ENCODE results near the gene MBNL1. TPM values are rescaled to one million over a fixed set of nuclear protein-coding genes. Genes with fewer than 3 reads are reported as not detected.
A peak's percentile ranks its signal among the peaks of the same experiment; 100 is the strongest.

The MBNL1 gene
- total RNA-seq, 1 experiment from 2014 or later = 139 TPM

GRCh38 chr3:152322756-152323155 is 54.0 kb downstream of the MBNL1 start:
- TF ChIP-seq, protein P1, sequence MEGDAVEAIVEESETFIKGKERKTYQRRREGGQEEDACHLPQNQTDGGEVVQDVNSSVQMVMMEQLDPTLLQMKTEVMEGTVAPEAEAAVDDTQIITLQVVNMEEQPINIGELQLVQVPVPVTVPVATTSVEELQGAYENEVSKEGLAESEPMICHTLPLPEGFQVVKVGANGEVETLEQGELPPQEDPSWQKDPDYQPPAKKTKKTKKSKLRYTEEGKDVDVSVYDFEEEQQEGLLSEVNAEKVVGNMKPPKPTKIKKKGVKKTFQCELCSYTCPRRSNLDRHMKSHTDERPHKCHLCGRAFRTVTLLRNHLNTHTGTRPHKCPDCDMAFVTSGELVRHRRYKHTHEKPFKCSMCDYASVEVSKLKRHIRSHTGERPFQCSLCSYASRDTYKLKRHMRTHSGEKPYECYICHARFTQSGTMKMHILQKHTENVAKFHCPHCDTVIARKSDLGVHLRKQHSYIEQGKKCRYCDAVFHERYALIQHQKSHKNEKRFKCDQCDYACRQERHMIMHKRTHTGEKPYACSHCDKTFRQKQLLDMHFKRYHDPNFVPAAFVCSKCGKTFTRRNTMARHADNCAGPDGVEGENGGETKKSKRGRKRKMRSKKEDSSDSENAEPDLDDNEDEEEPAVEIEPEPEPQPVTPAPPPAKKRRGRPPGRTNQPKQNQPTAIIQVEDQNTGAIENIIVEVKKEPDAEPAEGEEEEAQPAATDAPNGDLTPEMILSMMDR (IDR thresholded peaks at IDR 0.05; ENCODE audit: unreplicated experiment) = no peak
- peaks cover 29% of the 10 kb centered on the region for H3K4me1 Mint-ChIP-seq (ENCODE audit: insufficient read depth, unreplicated experiment)
- H3K9me3 Mint-ChIP-seq (ENCODE audit: unreplicated experiment) = no peaks in the 10 kb centered on the region
- DNase-seq (ENCODE audit: unreplicated experiment) = no peak
- BruUV-seq (replicated peaks) = no TSS peak
- no peak overlapping the region for H3K4me3 Mint-ChIP-seq (ENCODE audit: unreplicated experiment)
- no peak overlapping the region for H3K27ac Mint-ChIP-seq (ENCODE audit: low read depth, unreplicated experiment)
- POLR2A ChIA-PET = no interaction called here
- intact Hi-C loops (cut with micrococcal nuclease) = no loop called here
- CTCF ChIA-PET = no interaction called here
- H3K36me3 Mint-ChIP-seq (ENCODE audit: insufficient read depth, unreplicated experiment) = peaks cover 14% of the 10 kb centered on the region
- H3K27me3 Mint-ChIP-seq (ENCODE audit: insufficient read depth, unreplicated experiment) = no peaks in the 10 kb centered on the region

DNA sequence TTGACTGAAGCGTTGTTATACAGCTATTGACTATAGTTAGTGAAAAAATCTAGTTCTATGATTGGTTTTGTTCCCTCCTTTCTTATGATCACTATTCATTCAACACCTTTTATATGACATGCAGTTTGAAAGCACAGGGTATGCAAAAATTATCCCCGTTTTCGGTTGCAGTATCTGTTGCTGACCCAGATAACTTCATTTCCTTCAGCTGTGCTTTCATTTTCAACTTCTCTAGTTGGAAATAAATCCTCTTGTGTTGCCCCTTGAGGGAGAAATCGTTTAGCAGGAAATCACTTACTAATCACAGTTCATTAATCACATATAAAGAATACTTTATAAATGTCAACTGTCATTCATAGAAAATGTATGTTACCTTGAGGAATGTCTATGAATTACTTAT is 55.1 kb downstream of the MBNL1 start:
- no peaks in the 10 kb centered on the region for H3K9me3 Mint-ChIP-seq (ENCODE audit: unreplicated experiment)
- ChIA-PET CTCF (no interaction called here), POLR2A (interaction anchor here (0.8 to 1.4 kb wide), 2 partner anchors 9 to 26 kb away, joined by 3 to 6 read pairs; no protein-coding TSS in a partner anchor)
- no peak for DNase-seq (ENCODE audit: unreplicated experiment)
- H3K36me3 Mint-ChIP-seq (ENCODE audit: insufficient read depth, unreplicated experiment) = peaks cover 14% of the 10 kb centered on the region
- no peak overlapping the region for H3K4me3 Mint-ChIP-seq (ENCODE audit: unreplicated experiment)
- TF ChIP-seq, protein P1 (IDR thresholded peaks at IDR 0.05; ENCODE audit: unreplicated experiment) = no peak
- BruUV-seq (replicated peaks) = no TSS peak
- H3K27me3 Mint-ChIP-seq (ENCODE audit: insufficient read depth, unreplicated experiment) = no peaks in the 10 kb centered on the region
- intact Hi-C loops (cut with micrococcal nuclease) = no loop called here
- H3K4me1 Mint-ChIP-seq (ENCODE audit: insufficient read depth, unreplicated experiment) = peaks cover 33% of the 10 kb centered on the region
- H3K27ac Mint-ChIP-seq (ENCODE audit: low read depth, unreplicated experiment) = no peak overlapping the region

- DNase-seq (ENCODE audit: unreplicated experiment) = no peak
- Mint-ChIP-seq H3K27me3 (ENCODE audit: insufficient read depth, unreplicated experiment) (no peaks in the 10 kb centered on the region), H3K27ac (ENCODE audit: low read depth, unreplicated experiment) (peak overlapping the region; percentile 27), H3K4me3 (ENCODE audit: unreplicated experiment) (no peak overlapping the region), H3K36me3 (ENCODE audit: insufficient read depth, unreplicated experiment) (peaks cover 14% of the 10 kb centered on the region), H3K4me1 (ENCODE audit: insufficient read depth, unreplicated experiment) (peaks cover 34% of the 10 kb centered on the region), H3K9me3 (ENCODE audit: unreplicated experiment) (no peaks in the 10 kb centered on the region)
- intact Hi-C loops (cut with micrococcal nuclease) = no loop called here
- TF ChIP-seq, protein P1 (IDR thresholded peaks at IDR 0.05; ENCODE audit: unreplicated experiment) = no peak
- BruUV-seq (replicated peaks) = no TSS peak
- ChIA-PET POLR2A (no interaction called here), CTCF (no interaction called here)
Observed at GRCh38 chr3:152325136-152325535, 56.4 kb downstream of the MBNL1 start.

- BruUV-seq (replicated peaks) = no TSS peak
- no peaks in the 10 kb centered on the region for H3K9me3 Mint-ChIP-seq (ENCODE audit: unreplicated experiment)
- POLR2A ChIA-PET = interaction anchor here (0.7 to 0.9 kb wide), 2 partner anchors 29 to 1026 kb away, joined by 3 to 4 read pairs; no protein-coding TSS in a partner anchor
- no peak for DNase-seq (ENCODE audit: unreplicated experiment)
- TF ChIP-seq, protein P1 (IDR thresholded peaks at IDR 0.05; ENCODE audit: unreplicated experiment) = no peak
- peaks cover 35% of the 10 kb centered on the region for H3K4me1 Mint-ChIP-seq (ENCODE audit: insufficient read depth, unreplicated experiment)
- CTCF ChIA-PET = no interaction called here
- H3K4me3 Mint-ChIP-seq (ENCODE audit: unreplicated experiment) = no peak overlapping the region
- intact Hi-C loops (cut with micrococcal nuclease) = no loop called here
- peaks cover 11% of the 10 kb centered on the region for H3K36me3 Mint-ChIP-seq (ENCODE audit: insufficient read depth, unreplicated experiment)
- H3K27me3 Mint-ChIP-seq (ENCODE audit: insufficient read depth, unreplicated experiment) = no peaks in the 10 kb centered on the region
- no peak overlapping the region for H3K27ac Mint-ChIP-seq (ENCODE audit: low read depth, unreplicated experiment)
Observed at GRCh38 chr3:152327203-152327602, 58.5 kb downstream of the MBNL1 start.

Data from MCF 10A (cell line).